Colonic mucosa (tissue), 4 donors: ENCODE data around the gene UTF1. TPM values are rescaled to one million over a fixed set of nuclear protein-coding genes. Genes with fewer than 3 reads are reported as not detected.

Experiments
- DNase-seq: peaks from one replicate; pipeline ENCODE4 v3.0.0-alpha.2; 2020
- H3K27ac ChIP-seq: fragments of 200-600 bp; one replicate; pipeline ENCODE4 v1.8.0; 2021
- H3K27me3 ChIP-seq: fragments of 200-600 bp; one replicate; pipeline ENCODE4 v1.8.0; 2021
- H3K36me3 ChIP-seq: fragments of 200-600 bp; one replicate; pipeline ENCODE4 v1.8.0; 2021
- H3K4me1 ChIP-seq: fragments of 200-600 bp; one replicate; pipeline ENCODE4 v1.8.0; 2021; ENCODE audit warnings: mild to moderate bottlenecking
- H3K4me3 ChIP-seq: fragments of 200-600 bp; one replicate; pipeline ENCODE4 v1.8.0; 2021
- H3K9ac ChIP-seq, 2 donors: one replicate each; pipeline ENCODE4 v1.7.0; 2013; ENCODE audit warnings: control low read depth in 2 of 2, low read depth in 2 of 2, low read length in 2 of 2
- H3K9me3 ChIP-seq: fragments of 200-600 bp; one replicate; pipeline ENCODE4 v1.8.0; 2021
- CTCF ChIP-seq: fragments of 200-600 bp; IDR thresholded peaks from one replicate; pipeline ENCODE4 v1.8.0; 2022; ENCODE audit warnings: antibody characterized with exemption, mild to moderate bottlenecking
- intact Hi-C: fragments of 100-400 bp; cut with DNase I; formaldehyde crosslinking; loops from one replicate; pipeline ENCODE4 v1.14.1; 2022
- total RNA-seq, 2 donors: library from RNA; stranded (reverse); fragmentation: NEBNext Ultra II Directional in 1 of 2; extraction: Animal tissue kit (Norgen Biotek cat#: 25700) in 1 of 2; gene quantifications; one replicate each; pipeline ENCODE4 v1.2.1, GENCODE V29; 2021
- donor health status: healthy.
- donor health status: DM: no; HTN: no; CAD: no.
- donor health status: DM: no; HTN: no; CAD: no.

The UTF1 gene
- total RNA-seq, 2 donors from 2014 or later = not detected

- H3K36me3 ChIP-seq = no peaks in the 10 kb centered on the region
- H3K9me3 ChIP-seq = no peaks in the 10 kb centered on the region
- peaks cover 40% of the 10 kb centered on the region for H3K27me3 ChIP-seq
- no peaks in the 10 kb centered on the region for H3K4me1 ChIP-seq
- no peak for TF ChIP-seq CTCF
- no peak for DNase-seq
- intact Hi-C loops = no loop called here
- H3K4me3 ChIP-seq = no peak overlapping the region
- H3K27ac ChIP-seq = no peak overlapping the region
- no peak overlapping the region for H3K9ac ChIP-seq
These were observed 5.9 kb downstream of the UTF1 start for GRCh38 chr10:133235932-133236331.

- intact Hi-C loops = no loop called here
- Histone ChIP-seq H3K9ac (no peak overlapping the region), H3K27ac (no peak overlapping the region), H3K27me3 (peaks cover 35% of the 10 kb centered on the region), H3K9me3 (no peaks in the 10 kb centered on the region), H3K4me1 (no peaks in the 10 kb centered on the region), H3K36me3 (no peaks in the 10 kb centered on the region), H3K4me3 (no peak overlapping the region)
- TF ChIP-seq CTCF = no peak
- DNase-seq = no peak
These were observed 6.6 kb downstream of the UTF1 start for GRCh38 chr10:133236401-133237240.

- DNase-seq = no peak
- H3K27me3 ChIP-seq = peaks cover 33% of the 10 kb centered on the region
- H3K36me3 ChIP-seq = no peaks in the 10 kb centered on the region
- no peak overlapping the region for H3K4me3 ChIP-seq
- H3K27ac ChIP-seq = no peak overlapping the region
- TF ChIP-seq CTCF = no peak
- no peaks in the 10 kb centered on the region for H3K4me1 ChIP-seq
- no peak overlapping the region for H3K9ac ChIP-seq
- H3K9me3 ChIP-seq = no peaks in the 10 kb centered on the region
- intact Hi-C loops = no loop called here
These were observed 7.2 kb downstream of the UTF1 start for GRCh38 chr10:133237241-133237587.

- no peak for DNase-seq
- Histone ChIP-seq H3K9ac (no peak within 1 kb of the TSS), H3K36me3 (no peaks in the 10 kb centered on the region), H3K27me3 (peaks cover 33% of the 10 kb centered on the region), H3K4me1 (no peaks in the 10 kb centered on the region), H3K4me3 (no peak within 1 kb of the TSS), H3K27ac (no peak within 1 kb of the TSS), H3K9me3 (no peaks in the 10 kb centered on the region)
- intact Hi-C loops = no loop called here
- TF ChIP-seq CTCF = no peak
These were observed 7.8 kb downstream of the UTF1 start, which contains the start of gene VENTX for GRCh38 chr10:133237588-133238465. VENTX (plus strand) TSS chr10:133237855; CDS start chr10:133237915, 60 bp downstream.

GRCh38 chr10:133238466-133238804 is 8.4 kb downstream of the UTF1 start:
- no peak overlapping the region for H3K9ac ChIP-seq
- intact Hi-C loops = no loop called here
- H3K36me3 ChIP-seq = no peaks in the 10 kb centered on the region
- no peak overlapping the region for H3K27ac ChIP-seq
- H3K4me1 ChIP-seq = no peaks in the 10 kb centered on the region
- TF ChIP-seq CTCF = no peak
- H3K27me3 ChIP-seq = peaks cover 33% of the 10 kb centered on the region
- H3K4me3 ChIP-seq = no peak overlapping the region
- no peak for DNase-seq
- no peaks in the 10 kb centered on the region for H3K9me3 ChIP-seq
